ENCODE measurements around the gene EDIL3.

DNA sequence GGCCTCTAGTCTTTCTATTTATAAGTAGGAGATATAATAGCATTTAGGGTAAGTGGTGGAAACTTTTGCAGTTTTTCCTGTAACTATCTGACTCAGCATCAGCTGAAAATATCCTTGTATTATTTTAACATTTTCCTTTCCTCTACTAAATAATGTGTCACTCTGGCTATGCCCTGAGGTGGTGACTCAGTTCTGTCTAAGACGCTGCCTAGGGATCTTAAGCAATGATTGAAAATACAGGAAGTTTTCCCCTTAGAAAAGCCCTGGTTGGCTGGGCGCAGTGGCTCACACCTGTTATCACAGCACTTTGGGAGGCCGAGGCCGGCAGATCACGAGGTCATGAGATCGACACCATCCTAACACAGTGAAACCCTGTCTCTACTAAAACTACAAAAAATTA is 9.3 kb upstream of the EDIL3 start:
- TF ChIP-seq, protein P1, sequence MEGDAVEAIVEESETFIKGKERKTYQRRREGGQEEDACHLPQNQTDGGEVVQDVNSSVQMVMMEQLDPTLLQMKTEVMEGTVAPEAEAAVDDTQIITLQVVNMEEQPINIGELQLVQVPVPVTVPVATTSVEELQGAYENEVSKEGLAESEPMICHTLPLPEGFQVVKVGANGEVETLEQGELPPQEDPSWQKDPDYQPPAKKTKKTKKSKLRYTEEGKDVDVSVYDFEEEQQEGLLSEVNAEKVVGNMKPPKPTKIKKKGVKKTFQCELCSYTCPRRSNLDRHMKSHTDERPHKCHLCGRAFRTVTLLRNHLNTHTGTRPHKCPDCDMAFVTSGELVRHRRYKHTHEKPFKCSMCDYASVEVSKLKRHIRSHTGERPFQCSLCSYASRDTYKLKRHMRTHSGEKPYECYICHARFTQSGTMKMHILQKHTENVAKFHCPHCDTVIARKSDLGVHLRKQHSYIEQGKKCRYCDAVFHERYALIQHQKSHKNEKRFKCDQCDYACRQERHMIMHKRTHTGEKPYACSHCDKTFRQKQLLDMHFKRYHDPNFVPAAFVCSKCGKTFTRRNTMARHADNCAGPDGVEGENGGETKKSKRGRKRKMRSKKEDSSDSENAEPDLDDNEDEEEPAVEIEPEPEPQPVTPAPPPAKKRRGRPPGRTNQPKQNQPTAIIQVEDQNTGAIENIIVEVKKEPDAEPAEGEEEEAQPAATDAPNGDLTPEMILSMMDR (IDR thresholded peaks at IDR 0.05), result peak in 1 of 6 experiments; percentile 40
- no peak for TF ChIP-seq POLR2A (IDR thresholded peaks at IDR 0.05)

All from esophagus squamous epithelium (tissue), 4 donors.